CD4-positive, alpha-beta T cell treated with Interleukin-2 at 100 ng/mL for 4 hours (primary cell): ENCODE measurements around the gene ARMC10.
"Not testable (repeated sequence)": the region's sequence is repeated elsewhere in the genome, so short reads cannot be mapped to it uniquely, and the experiment has no call there.

ENCODE experiments used
- DNase-seq: peaks from one replicate; pipeline ENCODE4 v3.0.0-alpha.2; 2020; ENCODE audit warnings: low spot score

ARMC10 gene

GRCh38 chr7:103074519-103075336 is at the start of gene ARMC10, which contains the start of gene FBXL13:
Gene ARMC10 (plus strand): TSS chr7:103075140. CDS start chr7:103075273, 133 bp downstream.
Gene FBXL13 (minus strand): TSS chr7:103074796.
- peak; percentile 91 for DNase-seq

GRCh38 chr7:103025341-103025740 is 49.6 kb upstream of the ARMC10 start:
- DNase-seq = no peak

GRCh38 chr7:103031024-103031423 is 43.9 kb upstream of the ARMC10 start:
- no peak for DNase-seq

- no peak for DNase-seq
Measured at GRCh38 chr7:103031781-103032180, 43.2 kb upstream of the ARMC10 start.

- DNase-seq = not testable (repeated sequence)
Measured at GRCh38 chr7:103034318-103034717, 40.6 kb upstream of the ARMC10 start.

- DNase-seq = no peak
Measured at GRCh38 chr7:103037476-103037822, 37.5 kb upstream of the ARMC10 start.

- not testable (repeated sequence) for DNase-seq
Measured at GRCh38 chr7:103037823-103038739, 36.9 kb upstream of the ARMC10 start.

- DNase-seq = not testable (repeated sequence)
Measured at GRCh38 chr7:103041815-103042214, 33.1 kb upstream of the ARMC10 start.

GRCh38 chr7:103048833-103049232 is 26.1 kb upstream of the ARMC10 start:
- DNase-seq = no peak

- DNase-seq = no peak
Measured at GRCh38 chr7:103051519-103051918, 23.4 kb upstream of the ARMC10 start.

- DNase-seq = not testable (repeated sequence)
Measured at GRCh38 chr7:103056006-103056405, 18.9 kb upstream of the ARMC10 start.

GRCh38 chr7:103058122-103058521 is 16.8 kb upstream of the ARMC10 start:
- DNase-seq = no peak

- no peak for DNase-seq
Measured at GRCh38 chr7:103059471-103059870, 15.5 kb upstream of the ARMC10 start.

GRCh38 chr7:103063895-103064294 is 11.0 kb upstream of the ARMC10 start:
- no peak for DNase-seq

GRCh38 chr7:103065667-103066066 is 9.3 kb upstream of the ARMC10 start:
- DNase-seq = peak; percentile 19

- no peak for DNase-seq
Measured at GRCh38 chr7:103068414-103069403, 6.2 kb upstream of the ARMC10 start.

- no peak for DNase-seq
Measured at GRCh38 chr7:103071000-103071399, 3.9 kb upstream of the ARMC10 start.

- no peak for DNase-seq
Measured at GRCh38 chr7:103073989-103074518, 886 bp upstream of the ARMC10 start.

GRCh38 chr7:103075337-103075918 is 488 bp downstream of the ARMC10 start:
- peak; percentile 66 for DNase-seq

GRCh38 chr7:103076764-103077163 is 1.8 kb downstream of the ARMC10 start:
- DNase-seq = no peak

GRCh38 chr7:103077318-103077717 is 2.4 kb downstream of the ARMC10 start:
- DNase-seq = no peak
